Fibroblast of skin of back (primary cell): Measurements from ENCODE around the gene E4F1. TPM values are rescaled to one million over a fixed set of nuclear protein-coding genes. Genes with fewer than 3 reads are reported as not detected.
A peak's percentile ranks its signal among the peaks of the same experiment; 100 is the strongest.

Experiments used
- DNase-seq: peaks from one replicate; pipeline ENCODE4 v3.0.0-alpha.2; 2013
- polyA plus RNA-seq, 2 experiments: library from polyadenylated mRNA; unstranded; fragments of 120-200 nt; gene quantifications; one replicate each; pipeline ENCODE4 v1.2.1, GENCODE V29; 2013; ENCODE audit not compliant: insufficient read length in 2 of 2

E4F1 gene
- polyA plus RNA-seq (2013, experiment 1 of 2; ENCODE audit: insufficient read length), result 17.3 TPM
- 10.7 TPM for polyA plus RNA-seq (2013, experiment 2 of 2; ENCODE audit: insufficient read length)

DNA sequence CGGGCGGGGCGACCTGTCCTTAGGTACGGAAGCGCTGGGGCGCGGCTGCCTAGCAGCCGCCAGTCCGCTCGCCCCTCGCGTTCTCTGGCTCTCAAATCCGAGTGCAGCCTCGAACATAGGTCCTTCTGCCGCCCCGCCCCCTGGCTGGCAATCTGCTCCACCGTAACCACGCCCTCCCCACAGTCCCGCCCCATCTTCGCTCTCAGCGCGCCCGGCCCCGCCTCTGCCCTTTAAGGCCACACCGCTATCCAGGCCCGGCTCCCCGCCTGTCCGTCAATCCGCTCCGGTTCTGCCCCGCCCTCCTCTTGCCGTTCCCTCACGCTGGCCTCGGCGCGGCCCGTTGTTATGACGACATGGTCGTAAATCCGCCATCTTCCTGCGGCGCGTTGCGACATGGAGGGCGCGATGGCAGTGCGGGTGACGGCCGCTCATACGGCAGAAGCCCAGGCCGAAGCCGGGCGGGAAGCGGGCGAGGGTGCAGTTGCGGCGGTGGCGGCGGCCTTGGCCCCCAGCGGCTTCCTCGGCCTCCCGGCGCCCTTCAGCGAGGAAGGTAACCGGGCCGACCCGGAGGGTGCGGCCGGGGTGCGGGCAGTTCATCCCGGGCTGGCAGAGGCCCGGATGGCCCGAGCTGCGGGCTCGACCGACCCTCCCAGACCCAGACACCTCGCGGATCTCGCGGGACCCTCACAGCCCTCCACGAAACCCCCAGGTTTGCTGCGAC, at the start of gene E4F1:
Gene E4F1, plus strand, starts transcription at position 371 of the 721 bp plus-strand sequence. Its CDS starts 23 bp downstream, at position 394.
- DNase-seq, result peak; percentile 100

- no peak for DNase-seq
Observed at GRCh38 chr16:2173916-2174315, 49.5 kb upstream of the E4F1 start.

GRCh38 chr16:2174396-2175131, 48.8 kb upstream of the E4F1 start:
- DNase-seq, result no peak

DNA sequence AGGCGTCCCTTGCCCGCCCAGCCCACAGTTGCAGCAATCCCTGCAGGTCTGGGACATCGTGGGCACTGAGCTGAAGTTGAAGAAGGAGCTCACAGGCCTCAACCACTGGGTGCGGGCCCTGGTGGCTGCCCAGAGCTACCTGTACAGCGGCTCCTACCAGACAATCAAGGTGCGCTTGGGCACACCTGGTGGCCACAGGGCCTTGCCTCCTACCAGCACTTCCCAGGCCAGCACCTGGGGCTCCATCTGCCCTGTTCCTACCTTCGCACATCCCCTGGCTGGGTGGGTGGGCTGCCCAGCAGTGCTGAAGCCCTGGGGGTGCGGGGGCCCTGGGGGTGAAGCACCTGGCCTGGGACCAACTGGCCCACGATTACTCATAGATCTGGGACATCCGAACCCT, 47.9 kb upstream of the E4F1 start:
- DNase-seq, result no peak

DNA sequence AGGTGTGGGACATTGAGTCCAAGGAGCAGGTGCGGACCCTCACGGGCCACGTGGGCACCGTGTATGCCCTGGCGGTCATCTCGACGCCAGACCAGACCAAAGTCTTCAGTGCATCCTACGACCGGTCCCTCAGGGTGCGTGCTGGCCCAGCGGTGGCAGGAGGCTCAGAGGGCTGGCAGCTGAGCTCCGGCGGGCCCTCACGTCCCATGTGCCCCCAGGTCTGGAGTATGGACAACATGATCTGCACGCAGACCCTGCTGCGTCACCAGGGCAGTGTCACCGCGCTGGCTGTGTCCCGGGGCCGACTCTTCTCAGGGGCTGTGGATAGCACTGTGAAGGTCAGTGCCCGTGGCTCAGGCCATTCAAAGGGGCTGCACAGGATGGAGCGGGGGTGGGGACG, 47.3 kb upstream of the E4F1 start:
- no peak for DNase-seq

- no peak for DNase-seq
Observed at GRCh38 chr16:2177101-2177500, 46.3 kb upstream of the E4F1 start.

DNA sequence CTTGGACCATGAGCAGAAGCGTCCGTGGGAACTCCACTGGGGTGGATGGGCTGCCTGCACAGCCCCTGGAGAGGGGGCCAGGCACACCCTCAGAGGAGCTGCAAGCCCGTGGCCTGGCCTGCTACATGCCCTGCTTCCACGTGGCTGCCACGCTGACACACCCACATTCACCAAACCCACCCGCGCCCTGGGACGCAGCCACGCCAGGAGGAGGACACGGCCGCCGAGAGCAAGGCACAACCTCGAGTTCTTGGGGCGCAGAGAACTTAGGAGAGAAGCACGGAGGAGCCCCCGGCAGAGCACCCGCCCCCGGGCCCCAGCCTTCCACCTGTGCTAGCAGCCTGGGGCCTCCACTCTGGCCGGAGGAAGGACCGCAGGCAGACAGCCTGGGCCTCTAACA, 45.8 kb upstream of the E4F1 start:
- DNase-seq, result no peak

GRCh38 chr16:2178321-2179106, 44.9 kb upstream of the E4F1 start:
- peak; percentile 46 for DNase-seq

GRCh38 chr16:2179107-2179501, 44.3 kb upstream of the E4F1 start:
- no peak for DNase-seq

DNA sequence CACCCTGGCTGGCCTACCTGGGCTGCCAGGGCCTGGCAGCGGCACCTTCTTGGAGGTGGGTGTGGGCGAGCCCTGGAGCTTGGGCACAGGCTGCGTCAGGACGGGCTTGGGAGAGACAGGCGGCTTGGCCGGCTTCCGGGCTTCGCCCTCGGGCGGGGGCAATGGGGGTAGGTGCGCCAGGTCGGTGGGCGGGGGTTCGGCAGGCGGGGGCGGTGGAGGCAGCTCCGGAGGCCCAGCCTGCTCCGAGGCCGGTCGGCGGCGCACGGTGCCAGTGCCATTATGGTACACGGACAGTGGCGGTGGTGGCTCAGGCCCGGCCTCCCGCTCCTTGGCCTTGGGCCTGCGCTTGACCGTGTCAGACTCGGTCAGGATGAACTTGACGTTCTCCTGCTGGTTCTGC, 43.8 kb upstream of the E4F1 start:
- no peak for DNase-seq

GRCh38 chr16:2180461-2180860, 42.9 kb upstream of the E4F1 start:
- DNase-seq, result no peak

DNA sequence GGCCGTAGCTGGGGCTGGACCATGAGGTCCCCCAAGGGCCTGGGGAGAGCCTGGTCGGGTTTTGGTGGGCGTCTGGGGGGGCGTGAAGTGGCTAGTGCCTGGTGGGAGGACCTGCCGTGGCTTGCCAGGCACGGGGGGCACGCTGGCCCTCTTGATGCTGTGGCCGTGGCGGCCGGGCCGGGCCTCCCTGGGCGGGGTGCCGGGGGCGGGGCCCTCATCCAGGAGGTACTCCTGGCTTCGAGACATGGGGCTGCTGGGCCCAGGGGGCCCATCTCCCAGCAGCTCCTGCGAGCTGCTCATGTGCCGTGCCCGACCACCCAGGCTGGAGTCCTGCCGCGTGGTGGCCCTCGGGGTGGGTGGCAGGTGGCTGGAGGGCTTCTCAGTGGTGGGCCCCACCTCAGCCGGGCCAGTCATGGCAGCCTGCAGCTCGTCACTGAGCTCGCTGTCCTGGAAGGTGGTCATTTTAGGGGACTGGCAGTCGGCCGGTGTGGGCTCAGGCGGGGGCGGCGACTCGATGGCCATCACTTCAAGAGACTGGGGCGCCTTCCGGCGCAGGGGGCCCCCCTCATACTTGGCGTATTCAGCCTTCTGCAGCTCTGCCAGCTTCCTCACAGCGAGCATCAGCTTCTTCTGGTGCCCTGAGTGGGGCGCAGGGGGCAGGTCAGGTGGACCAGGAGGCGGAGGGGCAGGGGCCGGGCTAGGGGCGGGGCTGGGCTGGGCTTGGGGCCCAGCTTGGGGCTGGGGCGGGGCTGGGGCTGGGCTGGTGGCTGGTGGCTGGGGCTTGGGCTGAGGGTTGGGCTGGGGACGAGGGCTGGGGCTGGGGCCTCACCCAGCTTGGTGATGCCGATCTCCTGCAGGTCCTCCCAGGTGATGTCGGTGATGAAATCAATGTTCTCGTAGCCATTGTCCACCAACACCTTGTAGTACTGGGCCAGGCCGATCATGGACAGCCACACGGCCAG, 42.1 kb upstream of the E4F1 start:
- DNase-seq, result no peak

- no peak for DNase-seq
Observed at GRCh38 chr16:2181952-2182351, 41.4 kb upstream of the E4F1 start.

- no peak for DNase-seq
Observed at GRCh38 chr16:2183671-2184070, 39.7 kb upstream of the E4F1 start.

DNA sequence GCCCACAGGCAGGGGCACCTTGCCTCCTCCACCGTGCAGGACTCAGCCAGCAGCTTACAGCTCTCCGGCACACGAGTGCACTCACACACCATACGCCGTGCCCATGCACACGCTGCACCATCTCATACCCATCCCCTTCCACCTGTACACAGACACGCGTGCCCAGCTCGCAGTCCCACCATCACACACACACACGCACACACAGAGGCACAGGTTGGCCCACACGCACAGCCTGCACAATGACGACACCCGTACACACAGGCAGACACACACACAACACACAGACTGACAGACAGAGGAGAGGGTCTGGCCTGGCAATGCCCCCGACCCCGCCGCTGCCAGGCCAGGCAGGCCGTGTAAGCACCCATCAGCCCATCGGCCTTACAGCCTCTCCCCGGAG, 39.0 kb upstream of the E4F1 start:
- DNase-seq, result no peak

- DNase-seq, result no peak
Observed at GRCh38 chr16:2184962-2185361, 38.4 kb upstream of the E4F1 start.

- DNase-seq, result no peak
Observed at GRCh38 chr16:2186064-2186463, 37.3 kb upstream of the E4F1 start.

DNA sequence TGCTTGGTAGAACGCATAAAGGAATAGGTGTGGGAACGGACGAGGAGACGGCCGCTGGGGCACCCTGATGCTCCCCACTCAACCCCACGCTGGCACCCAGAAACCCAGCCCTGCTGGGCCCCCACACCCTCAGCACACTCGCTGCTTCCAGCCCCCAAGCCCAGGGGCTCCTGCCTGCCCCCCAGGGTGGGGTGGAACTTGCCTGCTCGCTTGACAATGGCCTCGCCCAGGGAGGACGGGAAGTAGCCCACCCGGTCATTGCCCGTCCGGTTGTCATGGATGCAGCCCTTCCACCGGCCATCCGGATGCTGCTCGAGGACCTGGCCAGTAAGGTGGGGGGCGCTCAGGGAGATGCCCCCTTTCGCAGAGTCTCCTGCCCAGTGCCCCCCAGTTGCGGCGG, 36.9 kb upstream of the E4F1 start:
- no peak for DNase-seq

- no peak for DNase-seq
Observed at GRCh38 chr16:2187212-2187611, 36.2 kb upstream of the E4F1 start.

GRCh38 chr16:2188395-2188794, 35.0 kb upstream of the E4F1 start:
- no peak for DNase-seq

GRCh38 chr16:2189252-2189893, 34.0 kb upstream of the E4F1 start:
- no peak for DNase-seq
